Measurements from ENCODE around the gene ATP6V1E1.

ATP6V1E1 gene

GRCh38 chr22:17562906-17563870 lies 65.4 kb downstream of the ATP6V1E1 start, which contains the start of gene SLC25A18:
TSS of gene SLC25A18 (plus strand) at chr22:17563498. CDS start at chr22:17579945, 16,447 bp downstream.
- TF ChIP-seq CSDC2 (CRISPR knock-in tag; IDR thresholded peaks at IDR 0.05): no peak
- TF ChIP-seq TCF4 (CRISPR knock-in tag; IDR thresholded peaks at IDR 0.05; ENCODE audit: borderline replicate concordance): no peak
- no peak for TF ChIP-seq TOX (CRISPR knock-in tag; IDR thresholded peaks at IDR 0.05; ENCODE audit: borderline replicate concordance)
- no peak for TF ChIP-seq ZC3H10 (CRISPR knock-in tag; IDR thresholded peaks at IDR 0.05)
- no peak for TF ChIP-seq ZFP3 (CRISPR knock-in tag; IDR thresholded peaks at IDR 0.05)
- TF ChIP-seq ARNTL (CRISPR knock-in tag; IDR thresholded peaks at IDR 0.05; ENCODE audit: borderline replicate concordance, low read depth): no peak
- no peak for TF ChIP-seq PPARA (CRISPR knock-in tag; IDR thresholded peaks at IDR 0.05; ENCODE audit: borderline replicate concordance)
- TF ChIP-seq OSR1 (CRISPR knock-in tag; IDR thresholded peaks at IDR 0.05): no peak
- no peak for TF ChIP-seq GLIS3 (CRISPR knock-in tag; IDR thresholded peaks at IDR 0.05)
- no peak for TF ChIP-seq ZNF565 (CRISPR knock-in tag; conservative IDR thresholded peaks at IDR 0.05; ENCODE audit: low read depth)
- TF ChIP-seq BACH2 (CRISPR knock-in tag; IDR thresholded peaks at IDR 0.05; ENCODE audit: borderline replicate concordance): no peak
- TF ChIP-seq ZNF8 (CRISPR knock-in tag; IDR thresholded peaks at IDR 0.05): no peak
- TF ChIP-seq CSRNP3 (CRISPR knock-in tag; IDR thresholded peaks at IDR 0.05): no peak
- TF ChIP-seq ISL1 (CRISPR knock-in tag; IDR thresholded peaks at IDR 0.05): no peak
- TF ChIP-seq, protein P1, sequence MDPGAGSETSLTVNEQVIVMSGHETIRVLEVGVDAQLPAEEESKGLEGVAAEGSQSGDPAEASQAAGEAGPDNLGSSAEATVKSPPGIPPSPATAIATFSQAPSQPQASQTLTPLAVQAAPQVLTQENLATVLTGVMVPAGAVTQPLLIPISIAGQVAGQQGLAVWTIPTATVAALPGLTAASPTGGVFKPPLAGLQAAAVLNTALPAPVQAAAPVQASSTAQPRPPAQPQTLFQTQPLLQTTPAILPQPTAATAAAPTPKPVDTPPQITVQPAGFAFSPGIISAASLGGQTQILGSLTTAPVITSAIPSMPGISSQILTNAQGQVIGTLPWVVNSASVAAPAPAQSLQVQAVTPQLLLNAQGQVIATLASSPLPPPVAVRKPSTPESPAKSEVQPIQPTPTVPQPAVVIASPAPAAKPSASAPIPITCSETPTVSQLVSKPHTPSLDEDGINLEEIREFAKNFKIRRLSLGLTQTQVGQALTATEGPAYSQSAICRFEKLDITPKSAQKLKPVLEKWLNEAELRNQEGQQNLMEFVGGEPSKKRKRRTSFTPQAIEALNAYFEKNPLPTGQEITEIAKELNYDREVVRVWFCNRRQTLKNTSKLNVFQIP (CRISPR knock-in tag; IDR thresholded peaks at IDR 0.05; ENCODE audit: borderline replicate concordance, low read depth): no peak
- ATAC-seq: no peak

- no peak for TF ChIP-seq ESRRG (CRISPR knock-in tag; IDR thresholded peaks at IDR 0.05)
- TF ChIP-seq CSDC2 (CRISPR knock-in tag; IDR thresholded peaks at IDR 0.05): no peak
- TF ChIP-seq BACH2 (CRISPR knock-in tag; IDR thresholded peaks at IDR 0.05; ENCODE audit: borderline replicate concordance): no peak
- no peak for TF ChIP-seq TCF4 (CRISPR knock-in tag; IDR thresholded peaks at IDR 0.05; ENCODE audit: borderline replicate concordance)
- no peak for ATAC-seq
Measured at GRCh38 chr22:17559188-17559587, 69.4 kb downstream of the ATP6V1E1 start.

- no peak for ATAC-seq
- TF ChIP-seq ZNF8 (CRISPR knock-in tag; IDR thresholded peaks at IDR 0.05) (no peak), ZFP30 (CRISPR knock-in tag; IDR thresholded peaks at IDR 0.05) (no peak), SNAI2 (CRISPR knock-in tag; IDR thresholded peaks at IDR 0.05) (no peak), BACH2 (CRISPR knock-in tag; IDR thresholded peaks at IDR 0.05; ENCODE audit: borderline replicate concordance) (no peak), OSR1 (CRISPR knock-in tag; IDR thresholded peaks at IDR 0.05) (no peak), ZFP3 (CRISPR knock-in tag; IDR thresholded peaks at IDR 0.05) (no peak), CSRNP3 (CRISPR knock-in tag; IDR thresholded peaks at IDR 0.05) (no peak), PPARA (CRISPR knock-in tag; IDR thresholded peaks at IDR 0.05; ENCODE audit: borderline replicate concordance) (no peak), TOX (CRISPR knock-in tag; IDR thresholded peaks at IDR 0.05; ENCODE audit: borderline replicate concordance) (no peak), GLIS3 (CRISPR knock-in tag; IDR thresholded peaks at IDR 0.05) (no peak), ARNTL (CRISPR knock-in tag; IDR thresholded peaks at IDR 0.05; ENCODE audit: borderline replicate concordance, low read depth) (no peak), ZNF70 (CRISPR knock-in tag; IDR thresholded peaks at IDR 0.05) (no peak), ESRRG (CRISPR knock-in tag; IDR thresholded peaks at IDR 0.05) (no peak), TSHZ2 (CRISPR knock-in tag; IDR thresholded peaks at IDR 0.05) (no peak)
- TF ChIP-seq, protein P2, sequence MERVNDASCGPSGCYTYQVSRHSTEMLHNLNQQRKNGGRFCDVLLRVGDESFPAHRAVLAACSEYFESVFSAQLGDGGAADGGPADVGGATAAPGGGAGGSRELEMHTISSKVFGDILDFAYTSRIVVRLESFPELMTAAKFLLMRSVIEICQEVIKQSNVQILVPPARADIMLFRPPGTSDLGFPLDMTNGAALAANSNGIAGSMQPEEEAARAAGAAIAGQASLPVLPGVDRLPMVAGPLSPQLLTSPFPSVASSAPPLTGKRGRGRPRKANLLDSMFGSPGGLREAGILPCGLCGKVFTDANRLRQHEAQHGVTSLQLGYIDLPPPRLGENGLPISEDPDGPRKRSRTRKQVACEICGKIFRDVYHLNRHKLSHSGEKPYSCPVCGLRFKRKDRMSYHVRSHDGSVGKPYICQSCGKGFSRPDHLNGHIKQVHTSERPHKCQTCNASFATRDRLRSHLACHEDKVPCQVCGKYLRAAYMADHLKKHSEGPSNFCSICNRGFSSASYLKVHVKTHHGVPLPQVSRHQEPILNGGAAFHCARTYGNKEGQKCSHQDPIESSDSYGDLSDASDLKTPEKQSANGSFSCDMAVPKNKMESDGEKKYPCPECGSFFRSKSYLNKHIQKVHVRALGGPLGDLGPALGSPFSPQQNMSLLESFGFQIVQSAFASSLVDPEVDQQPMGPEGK (CRISPR knock-in tag; IDR thresholded peaks at IDR 0.05; ENCODE audit: borderline replicate concordance): no peak
- TF ChIP-seq, protein P1 (CRISPR knock-in tag; IDR thresholded peaks at IDR 0.05; ENCODE audit: borderline replicate concordance, low read depth): no peak
Measured at GRCh38 chr22:17554814-17555213, 73.7 kb downstream of the ATP6V1E1 start.

Data from SK-N-SH treated with all-trans-retinoic acid at 6 μM for 48 hours (cell line).